Trophoblast cell (in vitro differentiated cells and primary cell): ENCODE results near the gene GALK1.

Source experiments
- DNase-seq, 2 donors: peaks; one replicate each; pipeline ENCODE4 v3.0.0-alpha.2; 2016
- H2AFZ ChIP-seq: 2 replicates; pipeline ENCODE4 v1.6.1; 2013; ENCODE audit warnings: low read length, moderate library complexity, mild to moderate bottlenecking; ENCODE audit not compliant: insufficient read depth, poor library complexity
- H2AK5ac ChIP-seq: 2 replicates; pipeline ENCODE4 v1.6.1; 2013; ENCODE audit warnings: mild to moderate bottlenecking, low read length
- H2BK120ac ChIP-seq: 2 replicates; pipeline ENCODE4 v1.6.1; 2013; ENCODE audit warnings: low read length, mild to moderate bottlenecking, moderate library complexity; ENCODE audit not compliant: insufficient read depth, poor library complexity
- H2BK12ac ChIP-seq: 2 replicates; pipeline ENCODE4 v1.6.1; 2013; ENCODE audit warnings: mild to moderate bottlenecking, low read length, moderate library complexity
- H2BK5ac ChIP-seq: 2 replicates; pipeline ENCODE4 v1.6.1; 2013; ENCODE audit warnings: low read length, low read depth, moderate library complexity, mild to moderate bottlenecking; ENCODE audit not compliant: poor library complexity
- H3K14ac ChIP-seq: 2 replicates; pipeline ENCODE4 v1.6.1; 2013; ENCODE audit warnings: mild to moderate bottlenecking, low read length
- H3K18ac ChIP-seq: 2 replicates; pipeline ENCODE4 v1.6.1; 2013; ENCODE audit warnings: mild to moderate bottlenecking, low read length
- H3K23ac ChIP-seq: 2 replicates; pipeline ENCODE4 v1.6.1; 2013; ENCODE audit warnings: low read length
- H3K27ac ChIP-seq: 2 replicates; pipeline ENCODE4 v1.5.1; 2013; ENCODE audit warnings: low read depth, mild to moderate bottlenecking, inconsistent platforms, low read length, moderate library complexity
- H3K27me3 ChIP-seq: 2 replicates; pipeline ENCODE4 v1.6.1; 2013; ENCODE audit warnings: inconsistent platforms, mild to moderate bottlenecking, low read length, moderate library complexity; ENCODE audit not compliant: insufficient read depth
- H3K36me3 ChIP-seq, 2 experiments: 1 replicate in 1 of 2; 2 replicates in 1 of 2; pipeline ENCODE4 v1.6.1; 2013; ENCODE audit warnings: low read length in 2 of 2, mild to moderate bottlenecking in 2 of 2, moderate library complexity in 1 of 2; ENCODE audit not compliant: insufficient read depth in 2 of 2, control insufficient read depth in 1 of 2
- H3K4ac ChIP-seq: 2 replicates; pipeline ENCODE4 v1.6.1; 2013; ENCODE audit warnings: low read depth, mild to moderate bottlenecking, low read length, moderate library complexity
- H3K4me1 ChIP-seq, 2 experiments: 1 replicate in 1 of 2; 2 replicates in 1 of 2; pipeline ENCODE4 v1.6.1; 2013; ENCODE audit warnings: low read length in 2 of 2, mild to moderate bottlenecking in 2 of 2, moderate library complexity in 1 of 2; ENCODE audit not compliant: insufficient read depth in 2 of 2, control insufficient read depth in 1 of 2
- H3K4me2 ChIP-seq: 2 replicates; pipeline ENCODE4 v1.6.1; 2013; ENCODE audit warnings: inconsistent platforms, mild to moderate bottlenecking, low read length, moderate library complexity
- H3K4me3 ChIP-seq: 2 replicates; pipeline ENCODE4 v1.5.1; 2013; ENCODE audit warnings: mild to moderate bottlenecking, low read depth, low read length, inconsistent platforms
- H3K79me1 ChIP-seq: one replicate; pipeline ENCODE4 v1.6.1; 2013; ENCODE audit warnings: low read length
- H3K79me2 ChIP-seq: 2 replicates; pipeline ENCODE4 v1.6.1; 2013; ENCODE audit warnings: low read length, mild to moderate bottlenecking; ENCODE audit not compliant: control insufficient read depth, insufficient read depth, poor library complexity
- H3K9ac ChIP-seq: 2 replicates; pipeline ENCODE4 v1.6.1; 2013; ENCODE audit warnings: mild to moderate bottlenecking, low read length
- H3K9me3 ChIP-seq: 2 replicates; pipeline ENCODE4 v1.6.1; 2013; ENCODE audit warnings: low read depth, mild to moderate bottlenecking, control low read depth, inconsistent platforms, low read length; ENCODE audit not compliant: insufficient read depth
- H4K12ac ChIP-seq: 2 replicates; pipeline ENCODE4 v1.6.1; 2013; ENCODE audit warnings: low read depth, mild to moderate bottlenecking, low read length, moderate library complexity
- H4K8ac ChIP-seq: 2 replicates; pipeline ENCODE4 v1.6.1; 2013; ENCODE audit warnings: low read depth, mild to moderate bottlenecking, low read length, moderate library complexity
- H4K91ac ChIP-seq: one replicate; pipeline ENCODE4 v1.6.1; 2013; ENCODE audit warnings: low read depth, mild to moderate bottlenecking, low read length, moderate library complexity
- WGBS: extraction: QIAGEN DNeasy Blood & Tissue Kit; methylation state at CpG from one replicate; pipeline ENCODE4 v1.1.7; 2013; ENCODE audit warnings: missing lambda C conversion rate; ENCODE audit not compliant: insufficient read length, insufficient coverage; ENCODE audit errors: extremely low coverage; 5-methylcytosine and 5-hydroxymethylcytosine counted together

GALK1 gene

DNA sequence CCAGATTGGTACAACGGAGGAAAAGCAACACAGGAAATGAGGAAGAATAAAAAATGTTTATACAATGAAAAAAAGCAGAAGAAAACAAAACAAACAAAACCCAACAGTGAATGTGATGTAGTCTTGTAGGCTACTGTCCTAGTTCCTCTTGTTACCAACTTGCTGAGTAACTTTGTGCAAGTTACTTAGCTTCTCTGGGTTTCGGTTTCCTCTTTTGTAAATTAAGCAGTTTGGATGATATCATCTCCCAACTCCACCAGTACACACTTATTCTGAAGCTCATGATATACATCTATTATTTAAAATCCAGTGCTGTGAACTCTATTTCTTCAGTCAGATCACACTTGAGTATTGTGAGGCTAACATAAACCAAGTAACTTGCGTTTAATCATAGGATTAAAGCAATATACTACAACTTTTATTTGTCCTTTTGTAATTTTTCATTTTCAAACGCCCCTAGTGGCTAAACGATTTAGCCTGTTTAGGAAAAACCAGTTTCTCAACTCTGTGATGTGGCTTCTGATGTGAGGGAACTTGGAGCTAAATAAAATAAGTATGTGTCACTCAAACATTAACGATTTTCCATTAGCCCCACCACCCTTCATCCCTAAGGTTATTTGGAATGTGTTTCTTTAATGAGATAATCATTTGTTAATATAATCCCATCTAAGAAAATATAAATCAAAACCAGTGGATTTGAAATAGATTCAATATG, 18.2 kb upstream of the GALK1 start:
- Histone ChIP-seq H3K23ac (no peak overlapping the region), H3K27ac (no peak overlapping the region), H4K12ac (no peak overlapping the region), H3K4me3 (no peak overlapping the region), H2AFZ (no peak overlapping the region), H3K79me1 (peaks cover 25% of the 10 kb centered on the region), H3K14ac (no peak overlapping the region), H3K18ac (no peak overlapping the region), H4K91ac (no peak overlapping the region), H3K4me2 (no peak overlapping the region), H4K8ac (no peak overlapping the region), H3K4ac (no peak overlapping the region), H2BK5ac (no peak overlapping the region), H2BK12ac (no peak overlapping the region), H3K4me1 (peaks cover 3 to 18% of the 10 kb centered on the region in 2 experiments), H2BK120ac (no peak overlapping the region), H3K36me3 (peaks cover 7% of the 10 kb centered on the region in 2 experiments), H3K9me3 (no peaks in the 10 kb centered on the region), H2AK5ac (no peak overlapping the region), H3K9ac (no peak overlapping the region), H3K27me3 (no peaks in the 10 kb centered on the region), H3K79me2 (peaks cover 28% of the 10 kb centered on the region)
- no CpG with 5 or more reads among the region's 6 CpGs for WGBS
- DNase-seq, result peak; percentile 52 to 90

DNA sequence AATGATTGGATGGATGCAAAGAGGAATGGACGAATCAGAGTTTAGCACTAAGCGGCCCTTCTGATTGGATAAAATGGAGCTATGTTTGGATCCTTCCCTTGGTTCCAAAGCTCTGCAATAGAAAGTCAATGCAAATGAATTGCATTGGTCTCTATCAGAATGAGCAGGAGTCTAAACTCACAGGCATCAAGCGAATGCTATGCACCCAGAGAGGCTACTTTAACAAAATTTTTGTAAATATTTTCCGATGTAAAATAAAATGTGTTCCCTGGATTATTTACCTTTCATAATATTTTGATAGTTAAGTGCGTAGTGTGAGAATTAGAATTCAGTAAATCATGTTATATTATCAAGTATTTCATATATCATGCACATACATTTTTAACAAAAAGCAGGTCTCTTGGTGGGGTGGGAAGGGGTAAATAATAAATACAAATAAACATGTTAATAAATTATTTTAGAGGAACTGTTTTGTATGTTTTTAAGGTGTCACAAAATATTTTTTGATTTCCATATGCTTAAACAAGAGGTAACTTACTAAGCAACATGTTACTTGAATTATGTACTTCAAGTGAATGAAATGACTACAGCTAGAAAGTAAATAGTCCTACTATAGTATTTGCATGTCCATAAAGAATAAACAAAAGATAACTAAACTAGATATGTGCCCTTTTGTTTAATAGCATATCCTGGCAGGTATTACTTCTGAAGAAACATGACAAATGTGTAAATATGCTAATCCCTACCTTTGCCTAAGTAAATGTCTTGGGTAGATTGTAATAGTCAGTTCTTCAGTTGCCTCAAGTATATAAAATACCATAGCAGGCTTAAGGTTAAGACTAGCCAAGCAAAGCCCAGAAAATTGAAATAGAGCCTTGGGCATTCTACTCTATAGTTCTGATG, 15.2 kb upstream of the GALK1 start:
- Histone ChIP-seq H2AK5ac (no peak overlapping the region), H3K4me2 (peak overlapping the region; percentile 51), H3K79me1 (peaks cover 17% of the 10 kb centered on the region), H2BK12ac (no peak overlapping the region), H4K8ac (no peak overlapping the region), H3K27ac (no peak overlapping the region), H3K23ac (no peak overlapping the region), H3K14ac (no peak overlapping the region), H3K4me1 (peaks cover 3 to 7% of the 10 kb centered on the region in 2 experiments), H3K18ac (no peak overlapping the region), H4K12ac (no peak overlapping the region), H2AFZ (no peak overlapping the region), H2BK5ac (no peak overlapping the region), H3K36me3 (peaks cover 7 to 15% of the 10 kb centered on the region in 2 experiments), H3K4ac (no peak overlapping the region), H3K4me3 (no peak overlapping the region), H3K9ac (no peak overlapping the region), H3K27me3 (no peaks in the 10 kb centered on the region), H3K79me2 (peaks cover 17% of the 10 kb centered on the region), H3K9me3 (no peaks in the 10 kb centered on the region), H4K91ac (no peak overlapping the region), H2BK120ac (no peak overlapping the region)
- DNase-seq, result no peak
- WGBS, result no CpG with 5 or more reads among the region's 5 CpGs

GRCh38 chr17:75779250-75779986, 14.4 kb upstream of the GALK1 start:
- Histone ChIP-seq H3K27ac (peak overlapping the region; percentile 89), H2BK120ac (peak overlapping the region; percentile 92), H3K9ac (peak overlapping the region; percentile 96), H4K12ac (peak overlapping the region; percentile 83), H3K18ac (peak overlapping the region; percentile 83), H3K9me3 (no peaks in the 10 kb centered on the region), H3K23ac (no peak overlapping the region), H3K79me1 (peaks cover 10% of the 10 kb centered on the region), H3K79me2 (peaks cover 12% of the 10 kb centered on the region), H4K8ac (peak overlapping the region; percentile 93), H3K4ac (peak overlapping the region; percentile 97), H3K36me3 (peaks cover 9 to 20% of the 10 kb centered on the region in 2 experiments), H2BK12ac (no peak overlapping the region), H2AK5ac (peak overlapping the region; percentile 82), H3K4me3 (peak overlapping the region; percentile 94), H3K27me3 (no peaks in the 10 kb centered on the region), H4K91ac (peak overlapping the region; percentile 96), H3K14ac (peak overlapping the region; percentile 94), H2AFZ (peak overlapping the region; percentile 10), H3K4me1 (peaks cover 3 to 11% of the 10 kb centered on the region in 2 experiments), H2BK5ac (peak overlapping the region; percentile 96), H3K4me2 (peak overlapping the region; percentile 40)
- WGBS, result no CpG with 5 or more reads among the region's 84 CpGs
- peak; percentile 98 to 100 for DNase-seq

DNA sequence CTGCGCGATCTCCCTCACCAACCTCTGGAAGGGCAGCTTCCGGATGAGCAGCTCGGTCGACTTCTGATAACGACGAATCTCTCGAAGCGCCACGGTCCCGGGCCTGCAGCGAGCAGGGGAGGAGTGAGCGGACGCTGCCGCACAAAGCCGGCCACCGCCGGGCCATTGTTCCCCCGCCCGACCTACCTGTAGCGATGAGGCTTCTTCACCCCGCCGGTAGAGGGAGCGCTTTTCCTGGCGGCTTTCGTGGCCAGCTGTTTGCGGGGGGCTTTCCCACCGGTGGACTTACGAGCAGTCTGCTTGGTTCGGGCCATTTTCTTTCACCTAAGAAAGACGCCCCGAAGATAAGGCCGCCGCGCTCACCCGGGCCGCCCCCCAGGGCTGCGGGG, 13.9 kb upstream of the GALK1 start:
- Histone ChIP-seq H2BK5ac (peak overlapping the region; percentile 57), H3K27me3 (no peaks in the 10 kb centered on the region), H3K18ac (no peak overlapping the region), H3K4me3 (peak overlapping the region; percentile 94), H4K8ac (peak overlapping the region; percentile 93), H4K91ac (peak overlapping the region; percentile 96), H2AFZ (no peak overlapping the region), H2AK5ac (no peak overlapping the region), H3K27ac (peak overlapping the region; percentile 89), H3K4ac (peak overlapping the region; percentile 97), H2BK120ac (no peak overlapping the region), H3K79me1 (peaks cover 7% of the 10 kb centered on the region), H2BK12ac (no peak overlapping the region), H3K4me1 (peaks cover 0 to 6% of the 10 kb centered on the region in 2 experiments), H3K23ac (no peak overlapping the region), H3K9ac (peak overlapping the region; percentile 96), H3K79me2 (peaks cover 12% of the 10 kb centered on the region), H3K14ac (peak overlapping the region; percentile 94), H3K4me2 (peak overlapping the region; percentile 80), H4K12ac (peak overlapping the region; percentile 9), H3K36me3 (peaks cover 10 to 23% of the 10 kb centered on the region in 2 experiments), H3K9me3 (no peaks in the 10 kb centered on the region)
- peak in 1 of 2 donors; percentile 69 for DNase-seq
- no CpG with 5 or more reads among the region's 38 CpGs for WGBS
